C4-2B (cell line): ENCODE data around the gene ZNF205.

ENCODE experiments used
- CTCF ChIP-seq: fragments of 450-650 bp; conservative IDR thresholded peaks from 2 replicates; pipeline ENCODE4 v1.5.1; 2017; ENCODE audit warnings: mild to moderate bottlenecking
- ZFX ChIP-seq: fragments of 450-650 bp; IDR thresholded peaks from 2 replicates; pipeline ENCODE4 v1.6.1; 2017

GRCh38 chr16:3112058-3112880, at the start of gene ZNF205:
- TF ChIP-seq CTCF, result no peak
- no peak for TF ChIP-seq ZFX
